HG03066 (cell line): ENCODE results near the gene DSCAML1.

Experiments used
- ATAC-seq: cut with Tn5 transposase; IDR thresholded peaks from one replicate; pipeline ENCODE4 v1.9.1; 2021; ENCODE audit warnings: low read depth; ENCODE audit not compliant: unreplicated experiment

The DSCAML1 gene

DNA sequence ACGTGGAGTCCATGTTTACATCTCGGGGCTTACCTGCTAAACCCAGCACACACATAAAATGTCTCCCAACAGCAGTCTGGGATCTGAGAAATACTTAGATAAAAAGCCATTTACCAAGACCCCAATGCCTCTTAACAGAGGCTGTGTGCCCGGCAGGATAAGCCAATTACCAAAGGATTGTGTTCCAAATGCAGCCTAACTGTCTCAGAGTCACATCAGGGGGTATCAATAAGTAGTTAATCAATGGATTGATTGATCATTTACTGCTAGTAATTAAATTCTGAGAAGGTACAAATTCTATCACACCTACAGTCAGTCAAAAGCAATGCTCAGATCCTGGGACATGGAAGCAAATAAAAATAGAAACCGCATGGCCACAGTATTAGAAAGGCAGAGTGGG is 125.6 kb downstream of the DSCAML1 start:
- no peak for ATAC-seq

- no peak for ATAC-seq
Measured at GRCh38 chr11:117670924-117671323, 126.1 kb downstream of the DSCAML1 start.

DNA sequence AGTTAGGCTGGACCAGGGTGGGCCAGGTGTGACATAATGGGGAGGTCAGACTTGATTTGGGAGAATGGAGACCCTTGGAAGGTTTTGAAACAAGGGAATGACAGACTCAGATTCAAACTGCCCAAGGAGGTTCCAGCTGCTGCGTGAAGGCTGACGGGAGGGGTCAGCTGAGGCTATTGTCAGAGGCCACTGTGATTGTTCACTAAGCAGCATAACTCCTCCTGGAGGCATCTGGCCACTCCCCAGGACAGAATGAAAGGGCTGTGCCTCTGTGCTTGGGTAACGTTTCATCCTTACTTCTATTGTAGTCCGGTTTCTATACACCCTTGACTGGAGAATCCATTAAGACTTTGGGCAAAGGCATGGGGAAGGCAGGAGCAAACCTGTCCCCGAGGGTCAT is 126.6 kb downstream of the DSCAML1 start:
- ATAC-seq: no peak

GRCh38 chr11:117669616-117670015 is 127.4 kb downstream of the DSCAML1 start:
- ATAC-seq: no peak

- no peak for ATAC-seq
Measured at GRCh38 chr11:117669062-117669461, 128.0 kb downstream of the DSCAML1 start.

DNA sequence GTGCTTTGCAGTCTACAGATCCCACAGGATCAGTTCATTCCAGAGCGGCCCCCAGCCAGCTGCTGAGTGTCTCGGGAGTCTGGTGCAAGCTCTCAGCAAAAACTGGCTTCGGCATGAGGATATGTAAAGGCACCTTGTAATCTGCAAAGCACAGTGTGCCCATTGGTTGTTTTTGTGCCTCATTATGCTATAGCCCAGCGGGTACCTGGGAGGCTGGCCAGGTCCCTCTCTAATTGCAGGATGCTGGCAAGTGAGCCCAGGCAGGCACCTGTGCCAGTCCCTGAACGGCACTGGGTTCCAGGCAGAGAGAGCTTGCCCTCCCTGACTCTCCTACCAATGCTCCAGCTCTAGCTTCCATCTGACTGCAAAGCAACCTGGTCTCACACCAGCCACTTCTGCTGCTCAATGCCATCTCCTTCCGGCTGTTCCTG is 128.7 kb downstream of the DSCAML1 start:
- no peak for ATAC-seq

GRCh38 chr11:117664897-117665296 is 132.1 kb downstream of the DSCAML1 start:
- no peak for ATAC-seq

DNA sequence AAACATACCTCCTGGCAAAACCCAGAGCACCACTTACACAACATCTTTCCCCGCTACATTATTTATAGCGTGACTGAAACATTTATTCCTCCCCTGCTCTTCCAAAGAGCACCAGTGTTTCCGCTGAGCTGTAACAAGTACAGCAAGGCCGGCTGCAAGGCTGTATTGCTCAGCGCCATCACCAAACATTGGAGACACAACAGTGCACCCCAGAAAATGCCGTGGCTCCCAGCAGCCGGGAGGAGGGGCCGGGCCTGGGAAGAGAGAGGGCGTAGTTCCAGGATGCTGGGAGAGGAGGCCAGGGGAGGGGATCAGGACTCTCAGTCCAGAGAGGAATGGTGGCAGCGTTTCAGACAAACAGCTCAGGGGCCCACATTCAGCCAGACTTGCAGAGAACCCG is 133.2 kb downstream of the DSCAML1 start:
- ATAC-seq: no peak

DNA sequence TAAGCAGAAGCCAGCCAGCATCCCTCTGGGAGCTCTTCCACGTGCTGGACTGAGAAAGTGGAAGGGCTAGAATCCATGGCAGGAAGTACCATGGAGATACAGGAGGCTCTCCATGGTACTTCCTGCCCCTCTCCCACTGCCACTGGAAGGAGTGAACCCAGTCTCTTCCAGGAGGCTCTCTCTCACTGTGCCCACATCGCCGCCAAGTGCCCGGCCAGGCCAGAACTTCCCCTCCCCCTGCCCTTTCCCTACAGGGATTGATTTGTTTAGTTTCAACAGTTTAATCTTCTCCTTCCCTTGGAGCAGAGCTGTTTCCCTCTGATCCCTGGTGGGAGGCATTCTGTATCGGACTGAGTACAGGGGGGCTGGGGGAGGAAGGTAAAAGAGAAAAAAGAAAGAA is 133.6 kb downstream of the DSCAML1 start:
- ATAC-seq: no peak

GRCh38 chr11:117662671-117663269 is 134.2 kb downstream of the DSCAML1 start:
- ATAC-seq: no peak

- no peak for ATAC-seq
Measured at GRCh38 chr11:117662255-117662654, 134.8 kb downstream of the DSCAML1 start.

- ATAC-seq: no peak
Measured at GRCh38 chr11:117658809-117659208, 138.2 kb downstream of the DSCAML1 start.

GRCh38 chr11:117657794-117658193 is 139.2 kb downstream of the DSCAML1 start:
- no peak for ATAC-seq

- ATAC-seq: no peak
Measured at GRCh38 chr11:117654281-117655255, 142.4 kb downstream of the DSCAML1 start.

DNA sequence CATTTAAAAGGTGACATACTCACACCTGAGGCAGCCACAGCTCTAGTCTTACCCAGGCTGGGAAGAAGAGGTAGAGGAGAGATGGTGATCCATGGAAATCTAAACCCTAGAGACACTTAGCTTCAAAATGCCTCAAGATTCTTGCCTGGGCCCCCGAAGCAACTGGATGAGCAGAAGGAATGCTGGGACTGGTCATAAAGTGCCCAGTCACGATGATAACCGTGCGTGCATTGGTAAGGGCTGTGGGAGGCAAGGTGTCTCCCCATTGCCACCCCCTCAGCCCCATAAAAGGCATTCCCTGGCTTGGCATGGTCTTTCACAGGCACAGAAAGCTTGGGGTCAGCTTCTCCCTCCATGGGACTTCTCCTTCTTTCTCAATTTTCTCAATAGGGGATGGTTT is 144.5 kb downstream of the DSCAML1 start:
- no peak for ATAC-seq

DNA sequence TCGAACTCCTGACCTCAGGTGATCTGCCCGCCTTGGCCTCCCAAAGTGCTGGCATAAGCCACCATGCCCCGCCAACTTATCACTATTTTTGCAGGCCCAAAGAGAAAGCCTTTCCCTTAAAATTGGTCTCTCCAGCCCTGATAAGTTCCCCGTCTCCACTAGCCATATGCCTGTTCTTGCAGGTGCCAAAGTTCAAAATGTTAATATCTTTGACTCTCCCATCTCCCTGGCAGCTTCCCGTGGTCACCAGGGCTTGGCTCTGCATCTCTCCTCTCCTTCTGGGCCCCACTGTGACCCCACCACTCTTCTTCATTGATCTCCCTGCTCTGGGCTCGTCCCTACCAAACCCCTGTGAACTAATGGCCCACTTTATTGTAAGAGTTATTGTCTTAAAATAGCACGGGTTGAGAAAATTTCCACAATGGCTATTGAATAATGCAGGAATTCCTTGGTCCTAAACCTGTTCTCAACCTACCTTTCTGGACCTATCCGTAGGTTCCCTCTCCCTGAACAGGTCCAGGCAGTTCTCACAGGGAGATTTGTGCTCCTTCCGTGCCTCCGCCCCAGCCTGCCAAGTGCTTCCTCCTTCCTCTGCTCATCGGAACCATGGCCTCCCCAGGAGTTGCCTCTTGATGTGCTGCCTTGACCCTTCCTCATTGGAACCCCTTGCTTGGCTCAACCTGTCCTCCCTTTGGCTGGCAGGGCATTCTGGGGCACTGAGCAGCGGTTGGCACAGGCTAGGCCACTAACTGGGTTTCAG is 147.5 kb downstream of the DSCAML1 start:
- ATAC-seq: no peak

DNA sequence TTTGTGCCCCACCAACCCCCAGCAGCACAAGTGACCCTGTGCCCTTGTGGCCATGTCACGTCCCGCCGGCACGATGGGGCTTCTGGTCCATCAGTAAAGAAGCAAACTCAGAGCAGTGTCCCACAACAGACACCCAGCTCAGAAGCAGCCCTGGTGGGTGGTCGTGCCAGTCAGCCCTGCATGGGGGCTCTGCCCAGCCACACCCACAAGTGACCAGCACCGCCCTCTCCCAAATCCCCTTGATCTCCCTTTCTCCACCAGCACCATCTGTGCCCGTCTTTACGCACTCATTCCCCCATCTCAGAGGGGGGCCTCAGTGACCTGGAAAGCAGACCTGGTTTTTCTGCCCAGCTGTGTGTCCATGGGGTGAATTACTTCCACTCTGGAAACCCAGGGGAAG is 149.1 kb downstream of the DSCAML1 start:
- no peak for ATAC-seq

DNA sequence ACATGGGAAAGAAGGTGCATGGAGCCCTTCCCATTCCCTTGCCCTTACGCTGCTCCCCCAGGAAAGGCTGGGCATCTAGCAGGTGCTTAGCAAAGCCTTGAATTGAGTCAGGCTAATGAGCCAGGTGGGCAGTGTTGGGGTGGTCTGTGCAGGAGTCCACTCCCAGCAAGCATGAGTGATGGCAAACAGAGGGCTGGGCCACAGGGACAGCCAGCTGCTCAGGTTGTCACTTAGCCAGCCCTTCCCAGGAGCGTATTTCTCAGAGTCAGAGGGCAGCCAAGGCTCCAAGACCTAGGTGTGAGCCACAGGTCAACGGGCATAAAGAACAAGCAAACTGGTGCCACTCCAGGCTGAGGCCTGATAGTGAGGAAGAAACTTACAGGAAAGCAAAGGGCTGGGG is 149.8 kb downstream of the DSCAML1 start:
- no peak for ATAC-seq

GRCh38 chr11:117646411-117646810 is 150.6 kb downstream of the DSCAML1 start:
- ATAC-seq: no peak

DNA sequence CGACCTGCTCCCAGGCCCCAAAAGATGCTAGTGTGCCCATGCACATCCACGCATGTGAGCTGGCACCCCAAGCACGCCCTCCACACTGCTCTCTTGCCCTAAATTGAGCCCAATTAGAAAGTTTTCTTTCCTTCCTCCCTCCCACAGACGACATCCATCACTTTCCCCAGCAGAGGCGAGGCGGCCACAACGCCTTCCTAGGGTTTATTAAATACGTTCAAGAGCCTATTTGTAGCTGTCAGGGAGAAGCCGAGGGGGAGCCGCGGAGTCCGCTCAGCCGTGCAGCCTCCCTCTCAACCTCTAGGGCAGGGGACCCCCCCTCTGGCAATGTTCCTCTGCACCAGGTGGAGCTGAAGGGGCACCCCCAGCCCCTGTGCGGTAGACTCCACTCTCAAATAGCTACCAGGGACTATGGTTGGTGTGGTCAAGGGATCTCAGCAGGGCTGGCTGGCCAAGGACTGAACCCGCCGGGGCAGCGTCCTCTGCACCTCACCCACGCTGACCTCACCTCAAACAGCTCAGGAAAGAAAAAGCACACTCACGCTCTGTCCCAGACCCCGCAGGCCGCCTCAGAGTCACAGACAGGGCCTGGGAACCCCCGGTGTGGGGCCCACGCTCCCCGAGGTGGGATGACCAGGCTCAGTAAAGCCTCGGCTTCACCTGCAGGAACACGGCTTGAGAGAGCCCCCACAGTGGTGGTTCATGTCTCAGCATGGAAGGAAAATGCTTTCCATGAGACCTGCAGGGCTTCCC is 152.4 kb downstream of the DSCAML1 start:
- ATAC-seq: no peak
